Right lobe of liver (tissue), 4 donors: ENCODE results near the gene ERP27.

ENCODE experiments used
- POLR2A ChIP-seq: fragments of 450-650 bp; IDR thresholded peaks from one replicate; pipeline ENCODE4 v1.6.1; 2017; ENCODE audit warnings: antibody characterized with exemption, mild to moderate bottlenecking
- TF ChIP-seq, protein P1 (sequence below), 4 donors: fragments of 200-600 bp in 3 of 4; fragments of 450-650 bp in 1 of 4; IDR thresholded peaks; one replicate each; pipeline versions ENCODE4 v1.5.1 to v1.8.0; 2016 to 2022; ENCODE audit warnings: antibody characterized with exemption in 4 of 4, mild to moderate bottlenecking in 2 of 4
- donor health status: DM: no; HTN: no; CAD: no.
- donor health status: DM: no; HTN: no; CAD: no.
- donor health status: DM: no; HTN: yes; CAD: no.

DNA sequence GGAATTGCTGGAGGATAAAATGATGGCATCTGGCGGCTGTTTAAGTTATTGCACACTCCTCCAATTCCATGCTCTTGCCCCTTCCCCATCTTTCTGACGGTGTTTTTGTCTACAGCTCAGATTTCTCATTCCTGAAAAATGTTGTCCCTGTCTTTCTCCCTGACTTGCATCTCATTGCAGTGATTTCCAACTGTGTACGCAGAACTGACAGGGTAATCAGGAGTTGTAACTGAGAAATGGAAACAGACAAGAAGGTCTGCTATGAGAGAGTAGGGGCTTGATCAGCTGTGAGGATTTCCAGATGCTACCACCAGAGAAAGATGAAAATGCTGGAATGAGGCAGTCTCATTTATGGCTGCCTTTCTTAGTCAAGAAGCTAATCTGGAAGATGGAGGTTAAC is 1.3 kb downstream of the ERP27 start:
- TF ChIP-seq, protein P1, sequence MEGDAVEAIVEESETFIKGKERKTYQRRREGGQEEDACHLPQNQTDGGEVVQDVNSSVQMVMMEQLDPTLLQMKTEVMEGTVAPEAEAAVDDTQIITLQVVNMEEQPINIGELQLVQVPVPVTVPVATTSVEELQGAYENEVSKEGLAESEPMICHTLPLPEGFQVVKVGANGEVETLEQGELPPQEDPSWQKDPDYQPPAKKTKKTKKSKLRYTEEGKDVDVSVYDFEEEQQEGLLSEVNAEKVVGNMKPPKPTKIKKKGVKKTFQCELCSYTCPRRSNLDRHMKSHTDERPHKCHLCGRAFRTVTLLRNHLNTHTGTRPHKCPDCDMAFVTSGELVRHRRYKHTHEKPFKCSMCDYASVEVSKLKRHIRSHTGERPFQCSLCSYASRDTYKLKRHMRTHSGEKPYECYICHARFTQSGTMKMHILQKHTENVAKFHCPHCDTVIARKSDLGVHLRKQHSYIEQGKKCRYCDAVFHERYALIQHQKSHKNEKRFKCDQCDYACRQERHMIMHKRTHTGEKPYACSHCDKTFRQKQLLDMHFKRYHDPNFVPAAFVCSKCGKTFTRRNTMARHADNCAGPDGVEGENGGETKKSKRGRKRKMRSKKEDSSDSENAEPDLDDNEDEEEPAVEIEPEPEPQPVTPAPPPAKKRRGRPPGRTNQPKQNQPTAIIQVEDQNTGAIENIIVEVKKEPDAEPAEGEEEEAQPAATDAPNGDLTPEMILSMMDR (IDR thresholded peaks at IDR 0.05): no peak
- TF ChIP-seq POLR2A: no peak
